Uterus (tissue), 2 donors: ENCODE measurements around the gene FEZF1.

ENCODE experiments used
- CTCF ChIP-seq, 4 experiments: fragments of 200-600 bp in 2 of 4; fragments of 450-650 bp in 2 of 4; sonication (generic) in 2 of 4; IDR thresholded peaks; one replicate each; pipeline ENCODE4 v1.5.1; 2016 to 2019; ENCODE audit warnings: antibody characterized with exemption in 4 of 4, mild to moderate bottlenecking in 2 of 4, moderate library complexity in 1 of 4
- POLR2A ChIP-seq, 2 donors: fragments of 450-650 bp; IDR thresholded peaks; one replicate each; pipeline ENCODE4 v1.6.1; 2016; ENCODE audit warnings: antibody characterized with exemption in 2 of 2, mild to moderate bottlenecking in 1 of 2, moderate library complexity in 1 of 2

GRCh38 chr7:122310119-122311021 is 5.8 kb upstream of the FEZF1 start:
- no peak for TF ChIP-seq CTCF (IDR thresholded peaks at IDR 0.05)
- no peak for TF ChIP-seq POLR2A (IDR thresholded peaks at IDR 0.05)
